HG02885 (cell line): ENCODE measurements around the gene AMOT.
A peak's percentile ranks its signal among the peaks of the same experiment; 100 is the strongest.

ENCODE experiments used
- ATAC-seq: cut with Tn5 transposase; IDR thresholded peaks from one replicate; pipeline ENCODE4 v1.9.1; 2021; ENCODE audit warnings: mild to moderate bottlenecking; ENCODE audit not compliant: unreplicated experiment, poor library complexity

Gene AMOT

DNA sequence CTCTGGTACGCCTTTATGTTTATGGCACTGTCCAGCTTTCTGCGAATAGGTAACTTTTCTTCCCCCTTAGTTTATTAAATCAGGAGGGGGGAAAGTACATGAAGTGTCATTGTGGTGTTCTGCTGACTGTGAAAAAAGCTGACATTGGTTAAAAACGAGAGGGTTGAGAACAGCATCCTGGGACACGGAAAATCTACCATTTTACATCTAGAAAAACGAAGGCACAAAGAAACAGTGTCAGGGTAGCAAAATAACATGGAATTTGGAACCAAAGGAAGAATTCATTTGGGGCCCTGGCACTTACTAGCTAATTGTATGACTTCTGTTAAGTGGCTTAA lies 1.2 kb upstream of the AMOT start:
- peak; percentile 3 for ATAC-seq

DNA sequence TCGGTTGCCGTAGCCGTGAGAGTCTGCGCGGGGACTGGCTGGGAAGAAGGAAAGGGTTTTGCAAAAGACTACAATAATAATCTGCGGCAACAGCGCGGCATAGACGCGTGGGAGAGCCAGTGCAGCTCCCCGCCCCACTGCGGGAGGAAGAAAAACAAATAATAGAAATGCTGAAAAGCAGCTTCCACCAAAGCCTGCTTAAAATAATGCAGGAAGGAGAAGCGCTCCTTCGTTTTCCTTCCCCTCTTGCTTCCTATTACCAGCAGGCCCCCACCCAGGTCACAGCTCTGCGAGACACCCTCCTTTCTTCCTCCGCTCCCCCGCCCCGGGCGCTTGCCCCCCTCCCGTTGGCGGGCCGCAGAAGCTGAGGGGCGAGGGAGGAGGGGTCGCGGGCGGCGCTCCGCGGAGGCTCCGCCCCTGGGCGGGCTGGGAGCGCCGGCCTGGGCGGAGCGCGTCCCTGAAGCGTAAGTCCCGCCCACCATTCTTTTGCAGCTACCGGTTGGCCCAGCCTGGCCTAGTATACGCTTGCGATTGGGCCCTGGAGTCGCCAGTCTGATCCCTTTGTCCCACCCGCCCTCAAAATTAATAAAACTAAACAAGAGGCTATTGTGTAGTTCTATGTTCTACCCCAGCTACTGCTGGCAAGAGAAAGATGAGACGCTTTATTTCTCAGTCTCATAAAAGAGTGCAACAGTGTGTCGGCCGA lies 636 bp upstream of the AMOT start:
- peak; percentile 91 for ATAC-seq

DNA sequence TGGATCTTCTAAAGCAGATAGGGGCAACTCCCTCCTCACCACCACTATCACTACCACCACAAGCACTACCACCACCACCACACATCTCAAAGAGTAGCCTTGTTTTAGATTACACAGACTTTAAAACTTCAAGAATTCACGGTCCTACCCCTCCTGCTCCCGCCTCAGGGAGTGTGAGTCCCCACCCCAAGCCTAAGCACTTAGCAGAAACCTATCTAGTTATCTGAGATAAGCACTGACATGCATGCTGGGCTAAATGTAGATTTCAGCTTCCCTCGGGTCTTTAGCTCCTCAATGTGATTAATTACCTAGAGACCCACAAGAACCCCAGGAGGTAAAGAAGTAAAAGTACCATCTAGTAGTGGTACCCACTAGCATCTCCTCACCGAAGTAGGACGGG lies 775 bp downstream of the AMOT start:
- ATAC-seq, result no peak

DNA sequence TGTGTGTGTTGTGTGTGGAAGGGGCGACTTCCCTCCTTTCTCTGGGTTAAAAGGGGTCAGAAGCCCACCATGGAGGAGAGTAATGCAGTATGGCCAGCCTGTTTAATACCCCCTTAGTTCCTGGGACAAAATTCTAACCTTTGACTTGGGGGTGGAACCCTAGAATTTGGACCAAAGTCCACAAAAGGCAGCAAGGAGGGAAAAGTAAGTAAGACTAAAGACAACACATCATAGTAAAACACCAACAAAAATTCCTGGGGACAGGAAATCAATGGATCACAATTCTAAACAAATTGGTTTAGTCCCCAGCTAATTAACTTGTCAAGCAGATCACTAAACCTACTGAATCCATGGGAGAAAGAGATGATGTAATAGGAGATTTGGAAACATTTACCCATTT lies 3.1 kb downstream of the AMOT start:
- ATAC-seq, result no peak

DNA sequence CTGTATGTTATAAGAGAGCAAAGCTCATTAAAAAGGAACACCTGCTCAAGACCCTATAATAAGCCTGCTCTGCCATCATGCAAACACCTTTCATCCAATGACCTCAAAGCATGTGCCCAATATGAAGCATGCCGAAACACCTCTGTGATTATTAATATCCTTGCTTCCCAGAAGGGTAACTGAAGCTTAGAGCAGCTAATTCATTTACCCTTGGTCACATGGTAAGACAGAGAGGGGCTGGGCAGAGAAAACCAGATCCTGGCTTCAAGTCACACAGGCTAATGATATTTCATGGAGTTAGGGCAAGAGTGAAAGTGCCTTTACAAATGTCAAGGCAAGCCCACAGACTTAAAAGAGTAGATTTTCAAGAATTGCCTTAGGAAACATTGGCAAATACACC lies 5.6 kb downstream of the AMOT start:
- ATAC-seq, result no peak

DNA sequence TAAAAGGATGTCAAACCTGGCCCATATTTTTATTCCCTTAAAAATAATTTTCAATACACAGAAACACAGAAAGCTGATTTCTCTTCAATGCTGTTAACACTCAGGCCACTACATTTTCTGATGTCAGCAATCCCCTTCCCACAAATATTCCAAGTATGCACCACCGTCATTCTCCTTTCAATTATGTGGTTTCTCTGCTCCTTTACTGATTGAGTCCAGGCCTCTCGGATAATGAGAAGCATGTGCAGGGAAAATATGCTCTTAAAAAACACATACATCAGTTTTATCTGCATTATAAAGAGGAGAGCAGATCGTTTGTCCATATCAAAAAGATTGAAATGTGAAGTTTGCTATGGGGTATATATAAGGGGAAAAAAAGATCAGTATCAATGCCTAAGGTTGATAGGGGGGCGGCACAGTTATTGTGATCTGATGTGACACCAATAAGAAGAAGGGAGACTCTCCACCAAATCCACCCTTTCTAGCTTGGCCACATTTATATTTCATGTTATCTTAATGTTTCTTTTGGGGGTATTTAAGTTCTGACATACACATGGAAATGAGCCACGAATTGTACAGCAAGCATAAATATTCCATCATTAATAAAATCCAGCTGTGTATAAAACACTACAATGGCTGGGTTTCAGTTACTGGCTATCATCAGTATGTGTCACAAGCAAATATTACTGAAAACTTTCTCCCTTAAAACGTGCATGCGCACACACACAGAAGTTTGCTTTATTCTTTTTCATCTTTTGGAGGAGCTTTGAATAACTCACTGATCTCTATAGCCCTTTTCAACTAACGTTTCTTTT lies 6.4 kb downstream of the AMOT start:
- no peak for ATAC-seq

DNA sequence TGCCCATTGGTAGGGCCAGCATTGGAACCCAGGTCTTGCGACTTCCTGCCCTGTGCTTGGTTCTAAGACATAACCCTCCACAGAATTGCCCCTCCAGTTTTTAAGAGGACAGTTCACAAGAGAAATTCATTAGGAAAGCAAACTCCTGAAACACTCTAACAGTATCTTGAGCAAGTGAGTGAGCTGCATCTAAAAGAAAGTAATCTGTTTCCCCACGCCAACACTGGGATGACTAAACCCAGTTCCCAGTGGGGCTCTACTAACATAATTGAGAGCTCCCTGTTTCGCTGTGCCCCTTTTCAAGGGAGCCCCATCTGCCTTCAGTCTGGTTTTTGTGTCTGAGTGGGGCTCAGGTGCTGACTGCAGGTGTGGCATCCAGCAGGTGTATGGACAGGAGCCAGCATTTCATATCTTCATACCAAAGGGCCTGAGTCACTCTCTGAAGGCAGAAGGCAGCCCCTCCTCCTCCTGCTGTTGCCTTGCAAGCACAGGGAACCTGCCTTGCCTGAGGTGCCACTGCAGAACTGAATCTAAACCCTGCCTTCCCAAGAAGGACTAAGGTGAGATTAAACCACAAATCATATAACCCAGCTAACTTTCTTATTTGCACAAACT lies 8.0 kb downstream of the AMOT start:
- no peak for ATAC-seq

DNA sequence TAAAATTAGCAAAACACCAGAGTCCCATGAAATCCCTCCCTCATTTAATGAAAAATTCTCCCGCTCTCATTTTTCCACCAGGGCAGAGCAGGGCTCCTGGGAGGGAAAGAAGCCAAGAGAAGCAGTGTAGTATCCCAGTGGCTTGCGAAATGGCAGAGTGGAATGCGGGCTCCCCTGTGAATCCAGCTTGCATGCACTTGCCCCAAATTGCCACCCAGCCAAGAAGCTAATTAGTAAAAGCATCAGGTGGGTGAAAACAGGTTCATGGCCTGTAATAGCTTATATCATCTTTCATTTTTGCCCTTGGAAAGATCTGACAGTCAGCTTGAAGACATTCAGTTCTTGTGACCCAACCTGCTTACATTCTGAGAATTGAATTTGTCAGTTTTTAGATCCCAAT lies 10.1 kb downstream of the AMOT start:
- no peak for ATAC-seq

DNA sequence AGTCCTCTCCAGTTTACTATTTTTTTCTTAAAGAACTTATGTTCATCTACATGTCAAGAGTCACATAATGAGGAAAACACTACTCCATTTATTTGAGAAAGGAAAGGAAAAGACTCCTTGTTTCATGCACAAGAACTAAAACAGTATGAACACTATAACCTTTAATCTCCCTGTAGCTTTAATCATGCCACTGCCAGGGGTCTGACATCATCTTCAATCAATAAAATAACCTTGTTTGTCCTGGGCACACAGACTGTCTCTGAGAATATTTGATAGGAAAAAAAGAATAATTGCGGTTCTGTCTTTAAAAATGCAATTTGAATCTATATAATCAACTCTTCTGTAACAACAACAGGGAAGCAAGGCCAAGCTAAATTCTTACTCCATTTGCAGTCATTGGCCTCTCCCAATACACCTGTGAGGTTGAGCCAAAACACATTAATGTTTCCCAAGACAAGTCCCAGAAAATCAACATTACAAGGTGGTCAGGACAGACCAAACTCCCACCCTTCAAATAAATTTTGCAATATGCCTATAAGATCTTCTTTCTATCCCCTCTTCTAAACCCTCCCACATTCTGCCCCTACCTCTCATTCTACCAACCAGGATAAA lies 13.2 kb downstream of the AMOT start:
- ATAC-seq, result no peak

DNA sequence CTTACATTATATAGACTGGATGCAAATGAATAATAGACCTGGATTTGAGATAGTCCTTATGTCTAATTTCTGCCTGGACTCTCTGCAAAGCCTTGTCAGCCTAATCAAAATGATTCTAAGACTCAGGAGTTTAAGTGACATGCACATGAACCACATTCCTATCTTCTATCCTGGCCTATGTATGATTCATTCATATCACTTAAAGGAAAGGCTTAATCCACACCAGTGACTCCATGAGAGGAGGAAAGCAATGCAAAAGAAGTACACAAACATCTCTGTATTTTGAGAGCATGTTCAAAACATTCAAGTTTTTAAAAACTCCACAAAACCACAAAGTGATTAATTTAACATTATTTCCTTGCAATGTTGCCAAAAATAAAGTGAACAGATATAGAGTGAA lies 14.6 kb downstream of the AMOT start:
- ATAC-seq, result no peak

DNA sequence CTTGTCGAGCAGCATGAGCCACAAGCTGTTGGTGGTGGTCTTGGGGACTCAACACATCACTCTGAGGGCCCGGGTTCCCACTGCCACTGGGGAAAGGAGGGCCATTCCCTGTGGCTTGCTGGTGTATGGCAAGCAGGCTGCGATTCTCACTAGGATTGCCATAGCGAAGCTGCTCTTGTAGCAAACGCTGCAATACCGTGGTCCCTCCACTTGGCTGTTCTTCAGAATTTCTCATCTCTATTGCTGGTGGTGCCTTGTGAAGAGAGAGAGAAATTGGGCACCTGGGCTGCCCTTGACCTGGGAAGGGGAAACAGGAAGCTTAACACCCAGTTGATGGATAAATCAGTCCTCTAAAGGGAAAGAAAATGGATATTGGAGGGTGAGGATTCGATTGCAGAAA lies 17.7 kb downstream of the AMOT start:
- no peak for ATAC-seq

DNA sequence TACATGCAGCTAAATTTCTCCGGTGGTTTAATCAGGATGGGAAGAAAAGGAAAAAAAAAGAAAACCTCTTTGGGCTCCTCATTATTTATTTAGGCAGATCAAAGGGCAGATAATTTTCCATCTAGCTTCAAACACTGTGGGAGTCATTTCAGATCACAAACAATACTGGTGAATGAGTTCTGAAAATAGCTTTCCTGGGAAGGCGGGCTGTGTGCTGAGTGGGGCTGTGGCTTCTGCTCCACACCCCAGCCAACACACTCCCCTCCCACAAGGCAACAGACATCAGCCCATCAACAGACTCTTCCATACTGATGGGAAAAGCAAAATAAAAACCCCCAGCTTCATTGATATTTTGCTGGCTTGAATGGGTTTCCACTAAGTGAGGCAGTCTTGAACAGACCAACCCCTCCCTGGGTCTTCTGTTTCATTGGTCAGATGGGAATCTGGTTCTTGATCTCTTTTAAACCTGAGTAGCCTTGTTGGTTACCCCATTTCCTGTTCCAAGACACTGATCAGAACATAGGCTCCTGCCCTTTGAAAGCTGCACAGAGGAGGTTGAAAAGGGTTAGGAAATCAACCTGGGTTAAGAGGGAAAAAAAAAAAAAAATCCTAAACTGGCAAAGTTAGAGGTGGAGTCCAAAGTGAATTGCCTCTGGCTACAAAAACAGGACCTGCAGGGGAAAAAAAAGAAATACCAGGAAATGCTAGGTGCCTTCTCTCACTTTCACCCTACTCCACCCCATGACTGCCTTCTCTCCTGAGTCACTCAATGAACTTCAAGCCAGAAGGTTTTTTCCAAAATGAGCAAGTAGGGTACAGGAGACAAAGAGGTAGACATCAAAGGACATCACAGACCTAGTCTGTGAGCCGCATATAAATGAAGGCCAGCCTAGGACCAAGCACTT lies 20.0 kb downstream of the AMOT start:
- ATAC-seq, result peak; percentile 41

DNA sequence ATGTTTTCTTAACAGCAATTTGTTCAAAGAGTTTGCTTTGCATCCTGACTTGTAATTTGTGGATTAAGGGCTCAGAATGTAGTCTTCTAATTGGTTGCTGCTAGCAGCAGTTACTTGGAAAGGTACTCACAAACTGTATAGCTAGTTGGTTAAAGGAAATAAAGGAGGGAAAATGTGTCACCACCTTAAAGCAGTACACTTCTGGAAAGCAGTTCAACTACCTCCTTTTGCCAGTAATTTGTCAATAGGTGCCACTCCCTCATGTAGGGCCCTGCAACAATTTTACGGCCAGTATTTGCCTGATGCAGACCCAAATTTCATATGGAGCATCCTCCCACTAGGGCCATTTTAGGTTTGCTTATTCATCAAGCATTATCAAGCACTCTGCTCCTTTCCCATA lies 20.8 kb downstream of the AMOT start:
- no peak for ATAC-seq

DNA sequence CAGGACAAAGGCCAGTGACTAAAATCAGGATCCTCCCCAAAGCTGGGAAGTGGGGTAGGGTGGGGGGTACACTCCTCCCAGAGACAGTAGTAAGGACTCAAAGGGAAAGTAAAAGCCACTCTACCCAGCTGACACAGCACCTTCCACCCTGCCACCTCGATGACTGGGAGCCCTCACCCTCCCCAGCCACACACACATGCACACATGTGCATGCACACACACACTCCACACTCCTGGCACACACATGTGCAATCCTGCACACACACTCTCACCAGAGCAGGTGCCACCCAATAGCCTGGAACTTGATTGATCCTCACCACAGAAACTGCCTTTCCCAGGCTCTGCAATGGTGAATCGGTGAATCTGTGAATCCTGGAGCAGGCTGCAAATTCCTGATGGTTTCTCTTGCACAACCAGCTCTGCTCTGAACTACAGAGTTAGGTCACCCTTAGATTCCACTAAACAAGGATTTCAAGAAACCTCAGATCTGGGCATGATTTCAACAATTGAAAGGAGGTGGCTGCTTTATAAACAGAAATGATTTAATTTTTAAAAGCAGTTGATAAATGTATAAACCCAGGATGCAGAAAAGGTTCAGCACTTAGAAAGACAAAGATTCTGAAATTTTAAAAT lies 21.5 kb downstream of the AMOT start:
- ATAC-seq, result no peak

DNA sequence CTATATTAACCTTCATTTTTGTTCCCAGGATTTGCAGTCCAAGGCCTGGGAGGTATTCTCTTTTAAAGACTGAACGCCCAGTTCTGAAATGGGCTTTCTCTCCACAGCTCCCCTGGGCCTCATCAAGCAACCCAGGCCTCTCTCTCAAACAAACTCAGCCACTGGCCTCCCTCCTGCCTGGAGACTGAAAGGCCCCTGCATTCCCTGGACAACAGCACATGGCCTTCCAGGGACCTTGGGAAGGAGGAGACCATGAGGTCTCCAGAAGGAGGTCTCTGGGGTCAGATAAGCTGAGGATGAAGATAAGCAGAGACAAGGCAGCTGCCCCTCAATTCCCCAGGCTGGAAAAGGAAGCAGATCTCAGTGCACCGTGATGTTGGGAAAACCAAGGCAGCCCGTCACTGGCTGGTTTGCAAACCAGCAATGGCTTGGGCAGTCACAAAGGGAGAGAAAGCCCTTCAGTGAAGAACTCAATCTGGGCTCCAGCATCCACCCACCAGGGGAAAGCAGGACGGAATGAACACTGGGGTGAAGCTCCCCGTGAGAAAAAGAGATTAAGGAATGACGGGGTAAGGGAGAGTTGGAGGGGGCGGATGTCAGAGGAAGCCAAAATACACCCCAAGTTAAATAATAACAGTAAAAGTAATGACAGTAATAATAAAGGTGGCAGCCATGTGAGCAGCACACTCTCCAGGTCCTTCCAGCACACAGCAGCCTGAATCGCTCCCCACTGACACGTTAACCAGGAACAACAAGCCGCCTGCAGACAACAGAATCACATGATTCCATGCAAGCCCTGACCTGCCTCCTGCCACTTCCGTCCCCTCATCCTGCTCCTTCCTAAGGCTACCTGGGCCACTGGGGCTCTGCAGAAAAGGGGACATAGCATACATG lies 22.3 kb downstream of the AMOT start:
- ATAC-seq, result no peak

DNA sequence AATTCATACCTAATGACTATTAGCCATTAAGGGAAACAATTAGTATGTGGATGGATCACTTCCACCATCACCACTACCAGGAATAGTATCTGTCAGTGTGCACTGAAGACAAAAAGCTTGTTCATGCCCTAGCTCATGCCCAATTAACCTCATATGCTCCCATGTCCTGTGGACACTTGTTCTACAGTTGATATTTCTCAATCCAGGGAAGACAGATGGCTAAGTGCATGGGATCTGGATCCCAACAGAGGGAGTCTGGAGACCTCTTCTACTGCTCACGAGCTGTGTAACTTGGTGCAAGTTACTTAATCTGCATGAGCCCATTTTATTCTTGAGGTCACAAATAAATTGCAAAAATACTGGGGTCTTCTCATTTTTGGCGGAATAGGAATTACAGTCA lies 23.7 kb downstream of the AMOT start:
- ATAC-seq, result no peak

DNA sequence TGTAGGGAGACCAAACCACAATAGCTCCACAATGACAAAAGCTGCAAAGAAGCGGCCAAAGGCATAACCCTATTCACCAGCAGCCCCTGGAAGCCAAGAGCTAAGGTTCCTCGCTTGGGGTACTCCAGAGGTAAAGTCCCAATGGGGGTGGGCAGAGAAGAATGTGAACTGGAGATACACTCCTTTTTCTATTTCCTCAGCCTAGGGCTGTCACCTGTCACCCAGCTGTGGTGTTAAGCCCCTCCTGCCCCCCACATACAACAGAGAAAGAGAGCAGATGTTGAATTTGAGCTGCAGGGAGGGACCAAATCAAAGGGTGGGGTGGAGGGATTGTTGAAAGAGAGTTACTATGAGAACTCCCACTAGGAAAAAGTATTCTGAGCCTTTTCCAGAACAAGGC lies 26.1 kb downstream of the AMOT start:
- ATAC-seq, result no peak

DNA sequence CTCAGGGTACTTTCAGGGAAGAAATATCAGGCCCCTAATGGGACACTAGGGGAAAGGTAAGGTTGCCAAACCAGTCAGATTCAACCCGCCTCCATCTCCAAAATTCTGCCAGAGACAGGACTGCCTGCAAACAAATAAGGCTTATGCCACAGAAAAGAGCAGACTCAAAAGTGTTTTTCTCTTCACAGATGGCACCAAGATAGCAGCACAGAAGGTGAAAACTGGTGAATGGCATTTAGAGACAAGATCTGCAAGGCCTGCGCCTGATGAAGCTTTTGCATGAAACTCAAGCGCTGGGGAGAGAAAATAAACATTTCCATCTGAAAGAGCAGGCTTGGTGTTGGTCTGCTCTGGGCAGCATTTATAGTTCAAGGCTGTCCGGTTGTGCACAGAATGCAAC lies 27.9 kb downstream of the AMOT start:
- ATAC-seq, result no peak

DNA sequence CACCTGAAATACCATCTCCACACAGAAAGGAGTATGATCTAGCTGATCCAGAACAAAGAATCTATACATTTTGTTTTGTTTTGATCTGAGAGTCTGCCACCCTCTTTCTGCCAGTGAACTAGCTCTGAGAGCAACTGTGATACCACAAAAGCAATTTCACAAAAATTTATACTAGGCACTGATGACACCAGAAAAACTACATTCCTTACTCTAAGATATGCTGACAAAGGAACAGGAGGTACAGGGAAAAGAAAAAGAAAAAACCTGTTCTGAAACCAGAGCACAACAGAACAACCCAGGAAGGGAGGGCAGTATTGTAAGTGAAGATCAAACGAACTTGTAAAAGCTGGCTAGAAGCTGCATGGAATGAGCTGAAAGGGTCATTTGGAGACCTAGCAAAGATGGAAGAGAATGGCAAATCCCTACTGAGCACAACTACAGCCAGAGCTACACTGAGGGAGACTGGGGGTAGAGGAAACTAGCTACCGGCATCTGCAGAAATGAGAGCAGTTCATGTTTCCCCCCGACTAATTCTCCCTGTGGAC lies 31.9 kb downstream of the AMOT start:
- ATAC-seq, result no peak
